Hepatocyte (in vitro differentiated cells): ENCODE measurements around the gene PLA2G5. TPM values are rescaled to one million over a fixed set of nuclear protein-coding genes. Genes with fewer than 3 reads are reported as not detected.
"Not testable (repeated sequence)": the region's sequence is repeated elsewhere in the genome, so short reads cannot be mapped to it uniquely, and the experiment has no call there.

Experiments used
- DNase-seq: peaks from one replicate; pipeline ENCODE4 v3.0.0-alpha.2; 2016; ENCODE audit warnings: low spot score
- H2AFZ ChIP-seq: fragments of 200-600 bp; sonication (generic); 2 replicates; pipeline ENCODE4 v1.6.0; 2016; ENCODE audit warnings: antibody characterized with exemption, mild to moderate bottlenecking
- H3K27ac ChIP-seq: fragments of 200-600 bp; sonication (generic); 2 replicates; pipeline ENCODE4 v1.5.1; 2016; ENCODE audit warnings: mild to moderate bottlenecking
- H3K27me3 ChIP-seq: fragments of 200-600 bp; sonication (generic); 2 replicates; pipeline ENCODE4 v1.6.1; 2016
- H3K36me3 ChIP-seq: fragments of 200-600 bp; sonication (generic); replicated peaks from 2 replicates; pipeline ENCODE4 v1.5.1; 2016; ENCODE audit warnings: low read depth; ENCODE audit not compliant: insufficient read depth
- H3K4me1 ChIP-seq: fragments of 200-600 bp; sonication (generic); 2 replicates; pipeline ENCODE4 v1.5.1; 2016; ENCODE audit warnings: mild to moderate bottlenecking, moderate library complexity; ENCODE audit not compliant: insufficient read depth
- H3K4me2 ChIP-seq: fragments of 200-600 bp; sonication (generic); 2 replicates; pipeline ENCODE4 v1.6.0; 2016
- H3K4me3 ChIP-seq: fragments of 200-600 bp; sonication (generic); 2 replicates; pipeline ENCODE4 v1.5.1; 2016; ENCODE audit warnings: mild to moderate bottlenecking
- H3K79me2 ChIP-seq: fragments of 200-600 bp; sonication (generic); 2 replicates; pipeline ENCODE4 v1.6.0; 2017; ENCODE audit warnings: mild to moderate bottlenecking
- H3K9me2 ChIP-seq: fragments of 200-600 bp; sonication (generic); replicated peaks from 2 replicates; pipeline ENCODE4 v1.6.0; 2017; ENCODE audit warnings: mild to moderate bottlenecking; ENCODE audit not compliant: insufficient read depth
- H3K9me3 ChIP-seq: fragments of 200-600 bp; sonication (generic); 2 replicates; pipeline ENCODE4 v1.5.1; 2016; ENCODE audit warnings: low read depth, mild to moderate bottlenecking
- H4K20me1 ChIP-seq: fragments of 200-600 bp; sonication (generic); 2 replicates; pipeline ENCODE4 v1.6.0; 2016; ENCODE audit warnings: mild to moderate bottlenecking; ENCODE audit not compliant: insufficient read depth, poor library complexity, severe bottlenecking
- CTCF ChIP-seq: fragments of 200-600 bp; sonication (generic); IDR thresholded peaks from 2 replicates; pipeline ENCODE4 v1.5.1; 2016; ENCODE audit warnings: antibody characterized with exemption, mild to moderate bottlenecking; ENCODE audit not compliant: poor library complexity
- EZH2 ChIP-seq: fragments of 200-600 bp; sonication (generic); IDR thresholded peaks from 2 replicates; pipeline ENCODE4 v1.6.1; 2016; ENCODE audit warnings: antibody characterized with exemption, mild to moderate bottlenecking, borderline replicate concordance
- EZH2phosphoT487 ChIP-seq: fragments of 200-600 bp; sonication (generic); IDR thresholded peaks from one replicate; pipeline ENCODE4 v1.6.1; 2018; ENCODE audit warnings: antibody characterized with exemption, mild to moderate bottlenecking, low read depth, moderate library complexity; ENCODE audit not compliant: unreplicated experiment, severe bottlenecking
- WGBS: methylation state at CpG from one replicate; pipeline ENCODE4 v1.1.6; 2016; ENCODE audit warnings: low lambda C conversion rate; ENCODE audit errors: missing lambda C conversion rate; 5-methylcytosine and 5-hydroxymethylcytosine counted together
- polyA plus RNA-seq: library from polyadenylated mRNA; unstranded; fragments of >200 nt; fragmentation: Nextera tagmentation; extraction: Ambion mirVana; gene quantifications from 2 replicates; pipeline ENCODE4 v1.2.1, GENCODE V29; 2016
- total RNA-seq: library from RNA; depleted of rRNA; stranded (reverse); fragments of >200 nt; gene quantifications from 2 replicates; pipeline ENCODE4 v1.2.3, GENCODE V29; 2014

PLA2G5 gene
- total and polyA plus RNA-seq, 2 experiments from 2014 or later, result 24.9 to 29.4 TPM

GRCh38 chr1:20052386-20052785 is 17.6 kb upstream of the PLA2G5 start:
- peaks cover 3% of the 10 kb centered on the region for H3K9me3 ChIP-seq
- no peaks in the 10 kb centered on the region for H3K79me2 ChIP-seq
- H3K36me3 ChIP-seq, result no peaks in the 10 kb centered on the region
- H3K4me1 ChIP-seq, result no peaks in the 10 kb centered on the region
- no peak overlapping the region for H3K27ac ChIP-seq
- H4K20me1 ChIP-seq, result no peaks in the 10 kb centered on the region
- no peaks in the 10 kb centered on the region for H3K9me2 ChIP-seq
- 79% methylated on average over 2 of the region's 2 CpGs for WGBS
- TF ChIP-seq EZH2phosphoT487 (no peak), EZH2 (no peak), CTCF (no peak)
- no peak overlapping the region for H3K4me3 ChIP-seq
- DNase-seq, result no peak
- H3K27me3 ChIP-seq, result no peaks in the 10 kb centered on the region
- no peak overlapping the region for H2AFZ ChIP-seq
- H3K4me2 ChIP-seq, result no peak overlapping the region

GRCh38 chr1:20057886-20058420 is 12.0 kb upstream of the PLA2G5 start:
- H3K4me3 ChIP-seq, result no peak overlapping the region
- no peak overlapping the region for H3K27ac ChIP-seq
- DNase-seq, result no peak
- H3K36me3 ChIP-seq, result no peaks in the 10 kb centered on the region
- no peaks in the 10 kb centered on the region for H3K79me2 ChIP-seq
- peaks cover 5% of the 10 kb centered on the region for H3K4me1 ChIP-seq
- H3K4me2 ChIP-seq, result no peak overlapping the region
- no peaks in the 10 kb centered on the region for H4K20me1 ChIP-seq
- no peak overlapping the region for H2AFZ ChIP-seq
- WGBS, result 78% methylated on average over 5 of the region's 5 CpGs
- H3K9me3 ChIP-seq, result no peaks in the 10 kb centered on the region
- TF ChIP-seq EZH2 (no peak), EZH2phosphoT487 (no peak), CTCF (no peak)
- no peaks in the 10 kb centered on the region for H3K9me2 ChIP-seq
- H3K27me3 ChIP-seq, result no peaks in the 10 kb centered on the region

- Histone ChIP-seq H3K36me3 (no peaks in the 10 kb centered on the region), H3K27me3 (no peaks in the 10 kb centered on the region), H3K9me3 (no peaks in the 10 kb centered on the region), H3K4me2 (no peak overlapping the region), H3K9me2 (no peaks in the 10 kb centered on the region), H2AFZ (no peak overlapping the region), H3K79me2 (no peaks in the 10 kb centered on the region), H3K4me3 (no peak overlapping the region), H4K20me1 (no peaks in the 10 kb centered on the region), H3K4me1 (peaks cover 5% of the 10 kb centered on the region), H3K27ac (no peak overlapping the region)
- 40% methylated on average over 1 of the region's 1 CpG for WGBS
- DNase-seq, result no peak
- TF ChIP-seq CTCF (no peak), EZH2phosphoT487 (no peak), EZH2 (no peak)
Measured at GRCh38 chr1:20058531-20058930, 11.5 kb upstream of the PLA2G5 start.

GRCh38 chr1:20059847-20060246 is 10.1 kb upstream of the PLA2G5 start:
- H3K9me3 ChIP-seq, result no peaks in the 10 kb centered on the region
- no peak overlapping the region for H3K4me3 ChIP-seq
- TF ChIP-seq EZH2 (no peak), CTCF (no peak), EZH2phosphoT487 (no peak)
- H3K4me2 ChIP-seq, result no peak overlapping the region
- H3K36me3 ChIP-seq, result no peaks in the 10 kb centered on the region
- H3K27ac ChIP-seq, result no peak overlapping the region
- WGBS, result 75% methylated on average over 2 of the region's 2 CpGs
- DNase-seq, result no peak
- no peaks in the 10 kb centered on the region for H4K20me1 ChIP-seq
- H3K4me1 ChIP-seq, result peaks cover 5% of the 10 kb centered on the region
- no peaks in the 10 kb centered on the region for H3K79me2 ChIP-seq
- H3K9me2 ChIP-seq, result no peaks in the 10 kb centered on the region
- H3K27me3 ChIP-seq, result no peaks in the 10 kb centered on the region
- no peak overlapping the region for H2AFZ ChIP-seq

- DNase-seq, H3K4me3 ChIP-seq, H3K4me2 ChIP-seq, H3K27ac ChIP-seq, H3K79me2 ChIP-seq, H4K20me1 ChIP-seq, H3K9me2 ChIP-seq, H3K27me3 ChIP-seq, H3K36me3 ChIP-seq, H2AFZ ChIP-seq, H3K4me1 ChIP-seq, H3K9me3 ChIP-seq: not testable (repeated sequence)
- WGBS, result 90% methylated on average over 7 of the region's 7 CpGs
Measured at GRCh38 chr1:20060791-20061190, 9.2 kb upstream of the PLA2G5 start.
